Esophagus muscularis mucosa (tissue), 4 donors: ENCODE measurements around the gene SLC9A1. TPM values are rescaled to one million over a fixed set of nuclear protein-coding genes. Genes with fewer than 3 reads are reported as not detected.

ENCODE experiments used
- DNase-seq: peaks from one replicate; pipeline ENCODE4 v3.0.0-alpha.2; 2017; ENCODE audit errors: extremely low spot score
- H3K27ac ChIP-seq, 4 donors: fragments of 200-600 bp; sonication (generic); replicated peaks in 1 of 4; 1 replicate in 3 of 4; 2 replicates in 1 of 4; pipeline ENCODE4 v1.5.1; 2016 to 2019; ENCODE audit warnings: mild to moderate bottlenecking in 1 of 4
- H3K27me3 ChIP-seq, 4 donors: fragments of 200-600 bp; sonication (generic); one replicate each; pipeline versions ENCODE4 v1.5.1 to v1.6.0; 2016 to 2019
- H3K36me3 ChIP-seq, 4 donors: fragments of 200-600 bp; sonication (generic); one replicate each; pipeline ENCODE4 v1.5.1; 2016 to 2019
- H3K4me1 ChIP-seq, 4 donors: fragments of 200-600 bp; sonication (generic); one replicate each; pipeline ENCODE4 v1.5.1; 2016 to 2019
- H3K4me3 ChIP-seq, 4 donors: fragments of 200-600 bp; sonication (generic); 1 replicate in 2 of 4; 2 replicates in 2 of 4; pipeline ENCODE4 v1.5.1; 2016 to 2019; ENCODE audit warnings: mild to moderate bottlenecking in 4 of 4, moderate library complexity in 1 of 4
- H3K9me3 ChIP-seq, 4 donors: fragments of 200-600 bp; sonication (generic); 1 replicate in 3 of 4; 2 replicates in 1 of 4; pipeline ENCODE4 v1.5.1; 2016 to 2019
- EP300 ChIP-seq: sonication (generic); formaldehyde crosslinking; IDR thresholded peaks from one replicate; pipeline ENCODE4 v1.6.1; 2017; ENCODE audit warnings: antibody characterized with exemption
- POLR2A ChIP-seq: fragments of 450-650 bp; IDR thresholded peaks from one replicate; pipeline ENCODE4 v1.6.1; 2017; ENCODE audit warnings: antibody characterized with exemption, moderate library complexity, mild to moderate bottlenecking, low read depth
- POLR2AphosphoS5 ChIP-seq, 2 donors: sonication (generic); formaldehyde crosslinking; IDR thresholded peaks; one replicate each; pipeline ENCODE4 v1.6.1; 2017; ENCODE audit warnings: antibody characterized with exemption in 2 of 2
- WGBS: methylation state at CpG from one replicate; pipeline ENCODE4 v1.1.5; 2018; 5-methylcytosine and 5-hydroxymethylcytosine counted together
- intact Hi-C: fragments of 100-400 bp; cut with DNase I; formaldehyde crosslinking; loops from one replicate; pipeline ENCODE4 v1.15.1; 2023
- total RNA-seq, 4 donors: library from RNA; depleted of rRNA; stranded (reverse); fragments of >200 nt; gene quantifications; one replicate each; pipeline versions ENCODE4 v1.1.0 to v1.2.1, GENCODE V29; 2016
- TF ChIP-seq, protein P1 (sequence below), 3 experiments: fragments of 200-600 bp in 2 of 3; fragments of 450-650 bp in 1 of 3; sonication (generic) in 2 of 3; IDR thresholded peaks; one replicate each; pipeline ENCODE4 v1.5.1; 2017 to 2019; ENCODE audit warnings: antibody characterized with exemption in 3 of 3, mild to moderate bottlenecking in 2 of 3, moderate library complexity in 1 of 3

The SLC9A1 gene
- total RNA-seq, 4 donors from 2014 or later, result 8.3 to 29.2 (median 11.4) TPM

DNA sequence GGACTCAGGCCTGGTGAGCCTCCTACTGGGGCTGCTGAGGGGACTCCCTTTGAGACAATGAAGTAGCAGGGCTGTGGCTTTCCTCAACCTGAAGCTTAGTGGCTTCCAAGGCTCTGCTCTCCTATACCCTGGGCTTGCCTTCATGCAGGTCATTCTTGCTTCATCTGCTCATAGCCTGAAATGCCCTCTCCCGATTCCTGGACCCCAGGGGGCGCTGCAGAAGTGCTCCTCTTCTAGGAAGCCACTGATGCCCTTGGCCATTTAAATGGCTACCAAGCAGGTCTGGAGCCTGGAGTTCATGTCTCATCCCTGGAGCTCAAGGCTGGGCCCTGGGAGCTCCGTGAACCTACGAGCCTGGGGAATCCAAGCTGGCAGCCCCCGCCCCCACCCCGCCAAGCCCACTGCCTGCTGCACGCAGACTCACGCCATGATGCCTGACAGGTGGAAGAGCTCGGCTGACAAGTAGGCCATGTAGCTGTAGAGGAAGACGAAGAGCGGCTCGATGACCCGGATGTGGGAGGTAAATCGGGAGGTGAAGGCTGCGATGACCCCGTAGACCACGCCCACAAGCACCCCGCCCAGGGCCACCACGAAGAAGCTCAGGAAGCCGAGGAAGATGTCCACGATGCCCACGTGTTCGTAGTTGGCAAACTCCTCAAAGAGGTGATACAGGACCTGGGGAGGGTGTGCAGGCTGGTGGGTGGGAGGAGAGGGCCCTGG lies 45.7 kb downstream of the SLC9A1 start:
- Histone ChIP-seq H3K9me3 (no peaks in the 10 kb centered on the region), H3K36me3 (peaks cover 0 to 45% (median 34%) of the 10 kb centered on the region in 4 donors), H3K27ac (no peak overlapping the region), H3K4me1 (peaks cover 13 to 24% (median 21%) of the 10 kb centered on the region in 4 donors), H3K27me3 (no peaks in the 10 kb centered on the region), H3K4me3 (no peak overlapping the region)
- DNase-seq, result no peak
- intact Hi-C loops, result no loop called here
- 88% methylated on average over 6 of the region's 23 CpGs for WGBS
- TF ChIP-seq EP300, result no peak
- TF ChIP-seq, protein P1, sequence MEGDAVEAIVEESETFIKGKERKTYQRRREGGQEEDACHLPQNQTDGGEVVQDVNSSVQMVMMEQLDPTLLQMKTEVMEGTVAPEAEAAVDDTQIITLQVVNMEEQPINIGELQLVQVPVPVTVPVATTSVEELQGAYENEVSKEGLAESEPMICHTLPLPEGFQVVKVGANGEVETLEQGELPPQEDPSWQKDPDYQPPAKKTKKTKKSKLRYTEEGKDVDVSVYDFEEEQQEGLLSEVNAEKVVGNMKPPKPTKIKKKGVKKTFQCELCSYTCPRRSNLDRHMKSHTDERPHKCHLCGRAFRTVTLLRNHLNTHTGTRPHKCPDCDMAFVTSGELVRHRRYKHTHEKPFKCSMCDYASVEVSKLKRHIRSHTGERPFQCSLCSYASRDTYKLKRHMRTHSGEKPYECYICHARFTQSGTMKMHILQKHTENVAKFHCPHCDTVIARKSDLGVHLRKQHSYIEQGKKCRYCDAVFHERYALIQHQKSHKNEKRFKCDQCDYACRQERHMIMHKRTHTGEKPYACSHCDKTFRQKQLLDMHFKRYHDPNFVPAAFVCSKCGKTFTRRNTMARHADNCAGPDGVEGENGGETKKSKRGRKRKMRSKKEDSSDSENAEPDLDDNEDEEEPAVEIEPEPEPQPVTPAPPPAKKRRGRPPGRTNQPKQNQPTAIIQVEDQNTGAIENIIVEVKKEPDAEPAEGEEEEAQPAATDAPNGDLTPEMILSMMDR (IDR thresholded peaks at IDR 0.05), result no peak
- no peak for TF ChIP-seq POLR2A
- no peak for TF ChIP-seq POLR2AphosphoS5 (IDR thresholded peaks at IDR 0.05)

DNA sequence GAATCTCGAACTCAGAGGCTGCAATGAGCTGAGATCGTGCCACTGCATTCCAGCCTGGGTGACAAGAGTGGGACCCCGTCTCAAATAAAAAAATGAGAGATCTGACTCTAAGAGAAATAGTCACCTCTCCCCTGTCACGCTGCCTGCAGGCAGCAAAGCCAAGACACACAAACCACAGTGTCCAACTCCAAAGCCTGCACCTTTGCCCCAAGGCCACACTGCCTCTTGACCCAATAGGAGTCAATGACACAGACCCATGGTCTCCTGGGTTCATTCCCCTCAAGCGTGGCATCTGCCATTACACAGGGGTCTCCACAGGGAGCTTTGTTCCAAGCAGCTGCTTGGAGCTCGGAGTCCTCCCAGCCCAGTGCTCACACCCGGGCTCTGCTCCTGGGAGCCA lies 46.3 kb downstream of the SLC9A1 start:
- TF ChIP-seq, protein P1 (IDR thresholded peaks at IDR 0.05), result no peak
- no peak for TF ChIP-seq POLR2AphosphoS5 (IDR thresholded peaks at IDR 0.05)
- TF ChIP-seq POLR2A, result no peak
- no peak for TF ChIP-seq EP300
- H3K9me3 ChIP-seq, result no peaks in the 10 kb centered on the region
- no peaks in the 10 kb centered on the region for H3K27me3 ChIP-seq
- DNase-seq, result no peak
- H3K36me3 ChIP-seq, result peaks cover 0 to 40% (median 29%) of the 10 kb centered on the region in 4 donors
- no peak overlapping the region for H3K27ac ChIP-seq
- no peak overlapping the region for H3K4me3 ChIP-seq
- H3K4me1 ChIP-seq, result peaks cover 13 to 24% (median 21%) of the 10 kb centered on the region in 4 donors
- WGBS, result 98% methylated on average over 5 of the region's 7 CpGs
- intact Hi-C loops, result no loop called here

DNA sequence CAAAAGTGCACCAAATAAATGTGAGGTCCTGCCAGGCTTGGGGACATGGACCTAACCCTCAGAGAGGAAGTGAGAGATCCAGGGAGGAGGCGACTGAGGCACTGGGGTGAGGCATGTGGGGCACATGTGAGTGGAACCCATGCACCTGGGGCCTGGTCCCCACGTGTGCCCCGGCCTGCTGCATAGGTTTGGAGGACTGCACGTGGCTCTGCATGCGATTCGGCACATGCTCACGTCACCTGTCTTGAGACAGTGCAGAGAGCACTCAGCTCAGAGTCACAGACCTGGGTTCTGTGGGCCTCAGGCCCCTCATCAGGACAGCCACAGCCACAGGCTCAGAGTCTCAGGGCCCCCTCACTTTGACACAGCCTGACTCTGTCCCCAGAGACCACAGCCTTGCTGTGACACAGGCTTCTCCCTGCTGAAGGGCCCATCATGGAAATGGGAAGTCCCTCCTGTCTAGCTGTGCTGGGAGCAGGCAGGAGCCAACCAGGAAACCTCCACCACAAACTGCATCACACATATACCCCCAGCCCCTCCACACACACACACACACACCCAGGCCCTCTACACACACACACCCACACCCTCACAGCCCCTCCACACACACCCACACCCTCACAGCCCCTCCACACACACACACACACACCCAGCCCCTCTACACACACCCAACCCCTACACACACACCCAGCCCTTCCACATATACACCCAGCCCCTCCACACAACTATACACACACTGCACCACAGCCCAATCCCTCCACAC lies 48.2 kb downstream of the SLC9A1 start:
- 65% methylated on average over 4 of the region's 7 CpGs for WGBS
- Histone ChIP-seq H3K27me3 (no peaks in the 10 kb centered on the region), H3K27ac (no peak overlapping the region), H3K4me3 (no peak overlapping the region), H3K4me1 (peaks cover 4 to 21% (median 13%) of the 10 kb centered on the region in 4 donors), H3K36me3 (peaks cover 0 to 37% (median 27%) of the 10 kb centered on the region in 4 donors), H3K9me3 (no peaks in the 10 kb centered on the region)
- no peak for DNase-seq
- TF ChIP-seq, protein P1 (IDR thresholded peaks at IDR 0.05), result no peak
- TF ChIP-seq POLR2A, result no peak
- no peak for TF ChIP-seq EP300
- no peak for TF ChIP-seq POLR2AphosphoS5 (IDR thresholded peaks at IDR 0.05)
- intact Hi-C loops, result no loop called here

DNA sequence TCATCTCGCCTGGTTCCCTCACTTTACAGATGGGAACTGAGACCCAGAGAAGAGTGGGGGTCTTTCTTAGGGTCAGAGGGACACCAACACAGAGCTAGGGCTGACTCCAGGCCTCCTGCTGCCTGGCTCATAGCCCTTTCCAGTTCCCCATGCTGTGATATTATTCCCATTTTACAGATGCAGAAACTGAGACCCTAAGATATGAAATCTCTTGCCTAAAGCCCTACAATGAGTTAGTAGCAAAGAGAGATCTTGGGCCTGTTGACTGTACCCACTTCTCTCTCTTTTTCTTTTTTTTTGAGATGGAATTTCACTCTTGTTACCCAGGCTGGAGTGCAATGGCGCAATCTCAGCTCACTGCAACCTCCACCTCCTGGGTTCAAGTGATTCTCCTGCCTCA lies 49.9 kb downstream of the SLC9A1 start:
- Histone ChIP-seq H3K4me3 (no peak overlapping the region), H3K27me3 (no peaks in the 10 kb centered on the region), H3K27ac (no peak overlapping the region), H3K9me3 (no peaks in the 10 kb centered on the region), H3K36me3 (peaks cover 0 to 52% (median 31%) of the 10 kb centered on the region in 4 donors), H3K4me1 (peaks cover 5 to 15% (median 9%) of the 10 kb centered on the region in 4 donors)
- DNase-seq, result no peak
- no peak for TF ChIP-seq EP300
- no peak for TF ChIP-seq POLR2AphosphoS5 (IDR thresholded peaks at IDR 0.05)
- no peak for TF ChIP-seq POLR2A
- TF ChIP-seq, protein P1 (IDR thresholded peaks at IDR 0.05), result no peak
- intact Hi-C loops, result loop anchor here (2.0 kb wide), 1 partner anchor 180 kb away; no protein-coding TSS in a partner anchor
- 98% methylated on average over 2 of the region's 2 CpGs for WGBS
